Stimulated activated naive CD8-positive, alpha-beta T cell treated with anti-CD3 and anti-CD28 coated beads, Interleukin-15, Interleukin-2, amounts not matched to agents 100 U/mL and 50 U/mL, for 24 hours (primary cell): ENCODE results near the gene LACTBL1.
"Not testable (repeated sequence)": the region's sequence is repeated elsewhere in the genome, so short reads cannot be mapped to it uniquely, and the experiment has no call there.

Experiments
- ATAC-seq: fragments of 150-1000 bp; cut with Tn5 transposase; one replicate; pipeline ENCODE4 v1.10.0; 2021
- DNase-seq: peaks from one replicate; pipeline ENCODE4 v3.0.0; 2021

The LACTBL1 gene, protein sequence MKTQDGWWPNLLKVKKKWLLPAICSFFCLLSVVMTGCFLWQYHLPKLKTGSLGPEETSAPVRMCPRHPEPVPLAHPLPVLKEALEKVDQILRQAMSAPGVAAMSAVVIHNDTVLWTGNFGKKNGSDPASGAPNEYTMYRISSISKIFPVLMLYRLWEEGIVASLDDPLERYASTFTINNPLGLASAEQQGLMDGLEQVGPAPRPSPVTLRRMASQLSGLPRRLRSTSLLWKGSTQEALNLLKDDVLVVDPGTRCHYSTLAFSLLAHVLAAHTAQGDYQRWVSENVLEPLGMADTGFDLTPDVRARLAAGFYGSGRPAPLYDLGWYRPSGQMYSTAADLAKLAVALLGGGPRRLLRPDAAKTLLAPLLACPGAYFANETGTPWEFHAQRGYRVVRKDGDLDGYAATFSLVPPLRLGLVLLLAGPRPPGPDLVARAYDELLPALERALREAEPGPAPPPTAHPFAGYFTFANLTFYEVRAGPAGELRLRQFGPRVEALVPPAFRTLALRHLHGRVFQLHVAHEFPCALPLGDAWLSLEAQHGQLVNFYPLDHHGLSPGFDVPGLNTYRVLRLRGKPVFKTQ

GRCh38 chr1:22972760-22973159 is at the start of gene LACTBL1:
LACTBL1 (minus strand) TSS chr1:22972866; CDS start chr1:22972316, 550 bp downstream.
- DNase-seq (no peak), ATAC-seq (no peak)

DNA sequence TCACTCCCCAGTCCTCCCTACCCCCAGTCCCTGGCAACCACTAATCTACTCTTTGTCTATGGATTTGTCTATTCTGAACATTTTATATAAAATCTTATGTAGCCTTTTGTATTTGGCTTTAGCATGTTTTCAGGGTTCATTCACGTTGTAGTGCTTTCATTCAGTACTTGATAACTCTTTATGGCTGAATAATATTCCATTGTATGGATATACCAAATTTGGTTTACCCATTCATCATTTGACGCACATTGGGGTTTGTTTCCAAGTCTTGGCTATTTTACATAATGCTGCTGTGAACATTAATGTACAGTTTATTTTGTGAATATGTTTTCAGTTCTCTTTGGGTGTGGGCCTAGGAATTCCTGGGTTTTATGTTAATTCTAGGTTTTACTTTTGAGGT is 49.2 kb upstream of the LACTBL1 start:
- ATAC-seq = no peak
- DNase-seq = no peak

GRCh38 chr1:23020706-23021405 is 48.2 kb upstream of the LACTBL1 start:
- no peak for ATAC-seq
- DNase-seq = no peak

DNA sequence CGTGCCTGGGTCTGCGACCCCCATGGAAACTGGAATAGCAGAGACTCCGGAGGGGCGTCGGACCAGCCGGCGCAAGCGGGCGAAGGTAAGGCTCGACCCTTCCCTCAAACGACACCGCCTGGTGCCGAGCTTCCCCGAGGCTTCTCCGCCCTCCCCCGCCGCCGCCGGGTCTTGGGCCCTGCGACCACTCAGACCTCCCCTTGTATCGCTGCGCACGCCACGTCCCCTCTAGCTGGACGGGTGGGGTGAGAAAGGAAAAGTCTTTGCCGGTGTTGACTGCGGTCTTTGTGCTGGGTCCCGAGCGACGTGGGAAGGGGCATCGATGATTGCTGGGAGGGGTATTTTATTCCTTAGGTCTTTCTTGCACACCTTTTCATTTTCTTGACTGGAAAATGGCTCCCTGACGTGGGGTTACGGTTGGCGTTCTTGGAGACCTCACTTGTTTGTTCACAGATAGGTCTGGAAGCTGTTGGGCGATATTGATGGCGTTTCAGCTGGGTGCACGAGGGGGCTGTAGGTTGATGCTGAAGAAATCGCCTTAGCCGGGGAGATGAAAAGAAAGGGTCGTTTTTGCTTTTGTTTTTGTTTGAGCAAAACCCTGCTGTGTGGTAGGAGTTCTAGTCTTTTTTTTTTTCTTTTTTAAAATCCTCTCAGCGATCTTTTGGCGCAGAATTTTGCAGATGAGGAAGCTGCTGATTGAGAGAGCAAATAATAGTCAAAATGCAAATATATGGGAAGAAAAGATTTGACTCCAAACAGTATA is 47.4 kb upstream of the LACTBL1 start:
- ATAC-seq = peak; percentile 16

DNA sequence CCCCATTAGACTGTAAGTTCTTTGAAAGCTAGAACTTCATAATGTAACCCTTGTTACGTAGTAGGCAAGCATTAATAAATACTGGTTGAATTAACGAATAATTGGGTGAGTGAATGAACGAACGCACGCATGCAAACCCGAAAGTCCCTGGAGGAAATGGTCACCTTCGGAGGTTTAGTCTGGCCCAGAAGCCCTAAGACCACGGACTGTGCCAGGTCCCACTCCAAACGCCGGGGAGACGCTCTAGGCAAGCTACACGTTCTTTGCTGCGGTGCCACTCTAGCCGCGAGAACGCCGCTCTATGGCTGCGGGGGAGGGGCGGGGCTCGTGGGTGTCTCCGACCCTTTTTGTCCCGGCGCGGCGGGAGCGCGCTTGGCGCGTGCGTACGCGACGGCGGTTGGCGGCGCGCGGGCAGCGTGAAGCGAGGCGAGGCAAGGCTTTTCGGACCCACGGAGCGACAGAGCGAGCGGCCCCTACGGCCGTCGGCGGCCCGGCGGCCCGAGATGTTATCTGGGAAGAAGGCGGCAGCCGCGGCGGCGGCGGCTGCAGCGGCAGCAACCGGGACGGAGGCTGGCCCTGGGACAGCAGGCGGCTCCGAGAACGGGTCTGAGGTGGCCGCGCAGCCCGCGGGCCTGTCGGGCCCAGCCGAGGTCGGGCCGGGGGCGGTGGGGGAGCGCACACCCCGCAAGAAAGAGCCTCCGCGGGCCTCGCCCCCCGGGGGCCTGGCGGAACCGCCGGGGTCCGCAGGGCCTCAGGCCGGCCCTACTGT is 46.6 kb upstream of the LACTBL1 start, which contains the start of gene KDM1A:
KDM1A (plus strand) TSS at position 375 of the 769 bp plus-strand sequence; CDS start at position 504, 129 bp downstream.
- peak; percentile 99 for ATAC-seq
- peak; percentile 96 for DNase-seq

More for the DNA sequence above, 47.4 kb upstream of the LACTBL1 start:
- DNase-seq = peak; percentile 33

GRCh38 chr1:23018661-23019093 is 46.0 kb upstream of the LACTBL1 start:
- ATAC-seq = no peak
- DNase-seq = no peak

- DNase-seq = no peak
- ATAC-seq = no peak
These were observed 41.0 kb upstream of the LACTBL1 start for GRCh38 chr1:23013657-23014056.

- not testable (repeated sequence) for DNase-seq, ATAC-seq
These were observed 37.4 kb upstream of the LACTBL1 start for GRCh38 chr1:23010025-23010424.

GRCh38 chr1:23008901-23009300 is 36.2 kb upstream of the LACTBL1 start:
- no peak for ATAC-seq
- DNase-seq = no peak

DNA sequence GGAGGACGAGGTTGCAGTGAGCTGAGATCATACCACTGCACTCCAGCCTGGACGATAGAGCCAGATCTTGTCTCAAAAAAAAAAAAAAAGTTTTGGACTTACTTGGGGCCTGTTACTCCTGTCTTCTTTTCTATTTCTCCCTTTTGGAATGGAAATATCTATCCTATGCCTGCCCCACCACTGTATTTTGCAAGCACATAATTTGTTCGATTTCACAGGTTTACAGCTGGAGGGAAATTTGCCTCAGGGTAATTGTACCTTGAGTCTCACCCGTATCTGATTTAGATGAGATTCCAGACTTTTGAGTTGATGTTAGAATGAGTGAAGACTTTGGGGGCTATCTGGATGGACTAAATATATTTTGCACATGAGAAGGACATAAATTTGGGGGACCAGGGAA is 34.4 kb upstream of the LACTBL1 start:
- ATAC-seq = no peak
- DNase-seq = no peak

DNA sequence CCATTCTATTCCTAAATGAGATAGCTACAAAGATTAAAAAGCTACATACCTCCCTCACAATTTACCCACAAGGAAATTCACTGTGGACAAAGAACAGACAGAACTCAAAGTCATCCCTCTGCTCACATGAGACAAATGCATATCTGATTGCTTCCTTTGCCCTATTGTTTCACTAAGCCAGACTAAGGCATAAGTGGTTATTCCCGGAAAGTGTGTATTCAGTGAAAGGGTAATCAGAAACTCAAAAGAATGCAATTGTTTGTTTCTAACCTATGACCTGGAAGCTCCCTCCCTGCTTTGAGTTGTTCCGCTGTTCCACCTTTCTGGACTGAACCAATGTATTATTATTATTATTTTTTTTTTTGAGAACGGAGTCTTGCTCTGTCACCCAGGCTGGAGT is 32.1 kb upstream of the LACTBL1 start:
- not testable (repeated sequence) for ATAC-seq, DNase-seq

GRCh38 chr1:23004112-23004511 is 31.4 kb upstream of the LACTBL1 start:
- DNase-seq = no peak
- ATAC-seq = no peak

DNA sequence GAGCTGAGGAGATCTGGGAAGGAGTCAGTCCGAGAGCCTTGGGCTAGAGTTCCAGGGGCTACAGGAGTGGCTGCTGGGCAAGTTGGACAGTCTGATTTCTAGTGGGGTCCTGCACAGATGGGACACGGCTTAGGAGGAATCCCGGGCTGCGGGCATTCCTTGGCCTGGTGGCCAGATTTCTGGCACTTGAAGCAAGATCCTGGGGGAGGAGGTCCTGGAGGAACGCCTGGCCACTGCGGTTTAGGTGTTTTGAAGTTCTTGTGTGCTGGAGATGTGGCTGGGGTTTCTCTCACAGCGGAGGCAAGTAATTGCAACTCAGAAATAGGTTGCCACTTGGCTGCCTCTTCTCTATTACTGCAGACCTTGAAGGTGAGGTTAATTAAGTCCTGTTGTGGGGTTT is 29.6 kb upstream of the LACTBL1 start:
- DNase-seq, ATAC-seq: not testable (repeated sequence)

GRCh38 chr1:23000133-23000532 is 27.5 kb upstream of the LACTBL1 start:
- not testable (repeated sequence) for DNase-seq, ATAC-seq

- not testable (repeated sequence) for DNase-seq
These were observed 24.9 kb upstream of the LACTBL1 start for GRCh38 chr1:22997528-22997927.

GRCh38 chr1:22995774-22996173 is 23.1 kb upstream of the LACTBL1 start:
- ATAC-seq = no peak
- no peak for DNase-seq

More at GRCh38 chr1:22997528-22997927, 24.9 kb upstream of the LACTBL1 start:
- ATAC-seq = not testable (repeated sequence)

- not testable (repeated sequence) for DNase-seq, ATAC-seq
These were observed 20.6 kb upstream of the LACTBL1 start for GRCh38 chr1:22993220-22993795.

GRCh38 chr1:22992384-22992783 is 19.7 kb upstream of the LACTBL1 start:
- ATAC-seq, DNase-seq: not testable (repeated sequence)

DNA sequence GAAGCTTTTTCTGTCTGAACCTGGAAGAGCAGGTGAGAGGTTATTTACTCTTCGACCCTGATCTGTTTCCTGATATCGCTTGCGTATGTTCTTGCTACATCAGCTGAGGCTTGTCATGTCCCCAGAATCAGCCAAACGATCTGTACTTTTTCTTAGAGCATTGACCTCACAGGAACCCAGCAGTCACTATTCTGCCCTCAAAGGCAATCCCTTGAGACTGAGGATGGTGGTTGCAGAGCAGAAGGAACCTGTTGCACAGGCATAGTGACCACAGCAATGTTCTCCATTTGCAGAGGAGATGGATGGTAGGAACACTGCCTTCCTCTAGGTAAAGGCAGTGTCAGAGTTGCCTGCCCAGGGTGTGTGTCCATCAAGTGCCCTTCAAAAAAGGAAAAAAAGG is 11.3 kb upstream of the LACTBL1 start:
- DNase-seq (no peak), ATAC-seq (no peak)

GRCh38 chr1:22980471-22980790 is 7.8 kb upstream of the LACTBL1 start:
- DNase-seq, ATAC-seq: not testable (repeated sequence)

- DNase-seq (no peak), ATAC-seq (no peak)
These were observed 5.6 kb upstream of the LACTBL1 start for GRCh38 chr1:22978299-22978698.
